Measurements from ENCODE around the gene NR1D1.

Gene NR1D1

GRCh38 chr17:40093580-40094201 is 6.7 kb downstream of the NR1D1 start:
- peak overlapping the region; percentile 33 for H3K9ac ChIP-seq (ENCODE audit: low read length)
- peaks cover 94% of the 10 kb centered on the region for H3K4me1 ChIP-seq (ENCODE audit: insufficient read depth, low read length)
- no peaks in the 10 kb centered on the region for H3K9me3 ChIP-seq (ENCODE audit: low read length)
- peak overlapping the region; percentile 70 for H3K27ac ChIP-seq (ENCODE audit: low read depth, low read length)
- H3K36me3 ChIP-seq (ENCODE audit: insufficient read depth, low read length), result peaks cover 71% of the 10 kb centered on the region
- no peaks in the 10 kb centered on the region for H3K27me3 ChIP-seq (ENCODE audit: control insufficient read depth in 1 of 2, insufficient read depth in 2 of 2, low read length in 2 of 2)
- H3K4me3 ChIP-seq (ENCODE audit: low read depth in 1 of 2, low read length in 2 of 2), result no peak overlapping the region

- Histone ChIP-seq H3K27me3 (ENCODE audit: control insufficient read depth in 1 of 2, insufficient read depth in 2 of 2, low read length in 2 of 2) (no peaks in the 10 kb centered on the region), H3K4me3 (ENCODE audit: low read depth in 1 of 2, low read length in 2 of 2) (no peak overlapping the region), H3K4me1 (ENCODE audit: insufficient read depth, low read length) (peaks cover 93% of the 10 kb centered on the region), H3K9ac (ENCODE audit: low read length) (peak overlapping the region; percentile 33), H3K9me3 (ENCODE audit: low read length) (no peaks in the 10 kb centered on the region), H3K27ac (ENCODE audit: low read depth, low read length) (peak overlapping the region; percentile 70), H3K36me3 (ENCODE audit: insufficient read depth, low read length) (peaks cover 71% of the 10 kb centered on the region)
Measured at GRCh38 chr17:40093005-40093579, 7.3 kb downstream of the NR1D1 start.

GRCh38 chr17:40092581-40092980 is 7.8 kb downstream of the NR1D1 start:
- H3K9ac ChIP-seq (ENCODE audit: low read length), result no peak overlapping the region
- peaks cover 88% of the 10 kb centered on the region for H3K4me1 ChIP-seq (ENCODE audit: insufficient read depth, low read length)
- H3K9me3 ChIP-seq (ENCODE audit: low read length), result no peaks in the 10 kb centered on the region
- H3K27ac ChIP-seq (ENCODE audit: low read depth, low read length), result peak overlapping the region; percentile 70
- H3K4me3 ChIP-seq (ENCODE audit: low read depth in 1 of 2, low read length in 2 of 2), result no peak overlapping the region
- peaks cover 71% of the 10 kb centered on the region for H3K36me3 ChIP-seq (ENCODE audit: insufficient read depth, low read length)
- H3K27me3 ChIP-seq (ENCODE audit: control insufficient read depth in 1 of 2, insufficient read depth in 2 of 2, low read length in 2 of 2), result no peaks in the 10 kb centered on the region

GRCh38 chr17:40091691-40092397 is 8.5 kb downstream of the NR1D1 start:
- no peaks in the 10 kb centered on the region for H3K9me3 ChIP-seq (ENCODE audit: low read length)
- H3K36me3 ChIP-seq (ENCODE audit: insufficient read depth, low read length), result peaks cover 71% of the 10 kb centered on the region
- peaks cover 82% of the 10 kb centered on the region for H3K4me1 ChIP-seq (ENCODE audit: insufficient read depth, low read length)
- H3K27ac ChIP-seq (ENCODE audit: low read depth, low read length), result peak overlapping the region; percentile 70
- no peak overlapping the region for H3K9ac ChIP-seq (ENCODE audit: low read length)
- no peak overlapping the region for H3K4me3 ChIP-seq (ENCODE audit: low read depth in 1 of 2, low read length in 2 of 2)
- H3K27me3 ChIP-seq (ENCODE audit: control insufficient read depth in 1 of 2, insufficient read depth in 2 of 2, low read length in 2 of 2), result no peaks in the 10 kb centered on the region

- Histone ChIP-seq H3K27ac (ENCODE audit: low read depth, low read length) (peak overlapping the region; percentile 73), H3K9me3 (ENCODE audit: low read length) (no peaks in the 10 kb centered on the region), H3K9ac (ENCODE audit: low read length) (no peak overlapping the region), H3K4me3 (ENCODE audit: low read depth in 1 of 2, low read length in 2 of 2) (no peak overlapping the region), H3K4me1 (ENCODE audit: insufficient read depth, low read length) (peaks cover 80% of the 10 kb centered on the region), H3K27me3 (ENCODE audit: control insufficient read depth in 1 of 2, insufficient read depth in 2 of 2, low read length in 2 of 2) (no peaks in the 10 kb centered on the region), H3K36me3 (ENCODE audit: insufficient read depth, low read length) (peaks cover 71% of the 10 kb centered on the region)
Measured at GRCh38 chr17:40090237-40091119, 9.9 kb downstream of the NR1D1 start.

GRCh38 chr17:40089077-40089895 is 11.1 kb downstream of the NR1D1 start:
- no peak overlapping the region for H3K4me3 ChIP-seq (ENCODE audit: low read depth in 1 of 2, low read length in 2 of 2)
- H3K9ac ChIP-seq (ENCODE audit: low read length), result peak overlapping the region; percentile 19
- H3K9me3 ChIP-seq (ENCODE audit: low read length), result no peaks in the 10 kb centered on the region
- H3K4me1 ChIP-seq (ENCODE audit: insufficient read depth, low read length), result peaks cover 68% of the 10 kb centered on the region
- no peaks in the 10 kb centered on the region for H3K27me3 ChIP-seq (ENCODE audit: control insufficient read depth in 1 of 2, insufficient read depth in 2 of 2, low read length in 2 of 2)
- peaks cover 71% of the 10 kb centered on the region for H3K36me3 ChIP-seq (ENCODE audit: insufficient read depth, low read length)
- H3K27ac ChIP-seq (ENCODE audit: low read depth, low read length), result peak overlapping the region; percentile 73

- Histone ChIP-seq H3K4me3 (ENCODE audit: low read depth in 1 of 2, low read length in 2 of 2) (no peak overlapping the region), H3K9me3 (ENCODE audit: low read length) (no peaks in the 10 kb centered on the region), H3K36me3 (ENCODE audit: insufficient read depth, low read length) (peaks cover 71% of the 10 kb centered on the region), H3K27ac (ENCODE audit: low read depth, low read length) (peak overlapping the region; percentile 32), H3K4me1 (ENCODE audit: insufficient read depth, low read length) (peaks cover 56% of the 10 kb centered on the region), H3K9ac (ENCODE audit: low read length) (no peak overlapping the region), H3K27me3 (ENCODE audit: control insufficient read depth in 1 of 2, insufficient read depth in 2 of 2, low read length in 2 of 2) (no peaks in the 10 kb centered on the region)
Measured at GRCh38 chr17:40087903-40088718, 12.3 kb downstream of the NR1D1 start.

GRCh38 chr17:40087049-40087794 is 13.2 kb downstream of the NR1D1 start:
- peaks cover 48% of the 10 kb centered on the region for H3K4me1 ChIP-seq (ENCODE audit: insufficient read depth, low read length)
- peaks cover 66% of the 10 kb centered on the region for H3K36me3 ChIP-seq (ENCODE audit: insufficient read depth, low read length)
- H3K9me3 ChIP-seq (ENCODE audit: low read length), result no peaks in the 10 kb centered on the region
- H3K9ac ChIP-seq (ENCODE audit: low read length), result no peak overlapping the region
- no peak overlapping the region for H3K27ac ChIP-seq (ENCODE audit: low read depth, low read length)
- no peak overlapping the region for H3K4me3 ChIP-seq (ENCODE audit: low read depth in 1 of 2, low read length in 2 of 2)
- no peaks in the 10 kb centered on the region for H3K27me3 ChIP-seq (ENCODE audit: control insufficient read depth in 1 of 2, insufficient read depth in 2 of 2, low read length in 2 of 2)

GRCh38 chr17:40086150-40087044 is 14.0 kb downstream of the NR1D1 start:
- no peaks in the 10 kb centered on the region for H3K27me3 ChIP-seq (ENCODE audit: control insufficient read depth in 1 of 2, insufficient read depth in 2 of 2, low read length in 2 of 2)
- H3K27ac ChIP-seq (ENCODE audit: low read depth, low read length), result no peak overlapping the region
- no peak overlapping the region for H3K4me3 ChIP-seq (ENCODE audit: low read depth in 1 of 2, low read length in 2 of 2)
- H3K4me1 ChIP-seq (ENCODE audit: insufficient read depth, low read length), result peaks cover 42% of the 10 kb centered on the region
- peaks cover 66% of the 10 kb centered on the region for H3K36me3 ChIP-seq (ENCODE audit: insufficient read depth, low read length)
- no peaks in the 10 kb centered on the region for H3K9me3 ChIP-seq (ENCODE audit: low read length)
- no peak overlapping the region for H3K9ac ChIP-seq (ENCODE audit: low read length)

Data from muscle layer of colon (tissue), 2 donors.